GM19438 (cell line): ENCODE measurements around the gene CDK4.

Experiments
- ATAC-seq: cut with Tn5 transposase; IDR thresholded peaks from one replicate; pipeline ENCODE4 v1.9.1; 2021; ENCODE audit warnings: low read depth; ENCODE audit not compliant: unreplicated experiment

The CDK4 gene

DNA sequence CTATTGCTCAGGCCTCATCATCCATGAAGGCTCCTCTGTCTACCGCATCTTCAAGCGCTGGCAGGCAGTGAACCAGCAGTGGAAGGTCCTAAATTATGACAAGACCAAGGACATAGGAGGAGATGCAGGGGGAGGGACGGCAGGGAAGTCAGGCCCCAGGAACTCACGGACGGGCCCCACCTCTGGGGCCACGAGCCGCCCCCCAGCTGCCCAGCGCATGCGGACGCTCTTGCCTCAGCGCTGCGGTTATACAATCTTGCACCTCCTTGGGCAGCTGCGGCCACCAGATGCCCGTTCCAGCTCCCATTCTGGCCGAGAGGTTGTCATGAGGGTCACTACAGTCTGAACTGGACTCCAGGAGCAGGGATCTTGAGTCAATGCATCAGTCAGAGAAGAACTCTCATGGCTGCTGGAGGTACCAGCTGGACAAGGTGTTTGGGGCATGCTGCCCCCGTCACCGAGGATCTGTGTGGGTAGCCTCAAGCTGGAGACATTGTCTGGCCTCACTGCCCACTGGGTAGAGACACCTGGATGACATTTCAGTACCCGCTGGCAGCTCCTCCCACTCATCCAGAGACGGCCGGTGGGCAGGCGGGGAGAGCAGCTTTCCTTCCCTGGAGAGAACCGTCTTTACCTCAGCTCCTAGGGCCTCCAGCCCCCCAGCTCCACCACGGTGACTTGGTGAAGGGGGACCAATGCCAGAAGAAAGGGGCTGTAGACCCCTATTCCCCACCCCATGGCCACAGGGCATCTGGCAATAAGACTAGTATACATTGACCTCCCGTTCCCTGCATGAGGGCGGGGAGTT, 6.6 kb upstream of the CDK4 start:
- ATAC-seq: no peak

DNA sequence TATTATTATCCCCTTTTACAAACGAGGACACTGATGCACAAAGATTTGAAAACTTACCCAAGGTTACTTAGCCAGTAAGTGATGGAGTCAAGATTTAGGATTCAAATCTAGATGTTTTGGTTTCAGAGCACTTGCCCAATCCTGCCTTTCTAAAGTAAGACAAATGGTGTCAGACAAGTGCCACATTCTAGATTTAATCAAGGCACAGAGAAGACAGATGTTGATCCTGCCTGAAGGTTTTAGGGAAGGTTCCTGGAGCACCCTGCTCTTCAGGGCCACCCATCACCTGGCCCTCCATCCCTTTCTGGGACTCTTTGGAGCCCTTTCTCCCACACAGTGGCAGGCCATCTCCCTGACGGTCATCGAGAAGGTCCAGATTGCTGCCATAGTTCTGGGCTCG, 5.7 kb upstream of the CDK4 start:
- ATAC-seq: no peak

DNA sequence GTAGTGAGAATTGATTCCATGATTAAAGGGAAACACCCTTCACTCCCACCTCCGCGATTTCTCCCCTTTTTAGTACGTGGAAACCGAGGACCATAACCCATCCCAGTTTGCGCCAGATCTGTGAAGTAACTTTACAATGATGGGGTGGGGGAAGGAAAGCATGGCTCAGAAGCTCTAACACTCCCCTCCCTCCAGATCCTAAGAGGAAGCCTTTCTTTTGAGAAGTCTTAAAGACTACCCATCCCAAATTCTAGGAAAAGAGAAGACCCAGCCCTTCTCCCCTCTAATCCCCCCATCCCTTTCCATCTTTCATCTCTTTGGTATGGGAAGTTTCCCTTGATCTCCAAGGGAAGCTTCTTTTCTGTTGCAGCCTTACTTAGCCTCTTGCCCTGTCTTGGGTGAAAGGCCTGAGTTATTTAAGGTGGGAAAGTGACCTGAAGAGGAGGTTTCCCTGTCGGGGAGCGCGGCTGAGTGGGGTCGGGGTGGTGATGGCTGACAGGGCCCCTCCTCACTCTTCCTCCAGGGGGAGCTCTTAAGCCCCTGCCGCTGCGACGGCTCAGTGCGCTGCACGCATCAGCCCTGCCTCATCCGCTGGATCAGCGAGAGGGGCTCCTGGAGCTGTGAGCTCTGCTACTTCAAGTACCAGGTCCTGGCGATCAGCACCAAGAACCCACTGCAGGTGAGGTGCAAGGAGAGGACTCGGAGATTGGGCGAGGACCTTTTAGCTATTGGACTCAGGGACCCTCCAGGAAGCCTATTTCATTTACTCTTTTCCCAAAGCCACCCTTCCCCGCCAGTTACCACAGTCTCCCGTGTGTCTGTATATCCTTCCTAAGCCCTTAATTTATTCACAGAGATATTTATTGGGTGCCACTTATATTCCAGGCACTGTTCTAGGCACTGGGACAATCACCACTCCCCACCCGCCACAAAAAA, 4.6 kb upstream of the CDK4 start:
- ATAC-seq: no peak

DNA sequence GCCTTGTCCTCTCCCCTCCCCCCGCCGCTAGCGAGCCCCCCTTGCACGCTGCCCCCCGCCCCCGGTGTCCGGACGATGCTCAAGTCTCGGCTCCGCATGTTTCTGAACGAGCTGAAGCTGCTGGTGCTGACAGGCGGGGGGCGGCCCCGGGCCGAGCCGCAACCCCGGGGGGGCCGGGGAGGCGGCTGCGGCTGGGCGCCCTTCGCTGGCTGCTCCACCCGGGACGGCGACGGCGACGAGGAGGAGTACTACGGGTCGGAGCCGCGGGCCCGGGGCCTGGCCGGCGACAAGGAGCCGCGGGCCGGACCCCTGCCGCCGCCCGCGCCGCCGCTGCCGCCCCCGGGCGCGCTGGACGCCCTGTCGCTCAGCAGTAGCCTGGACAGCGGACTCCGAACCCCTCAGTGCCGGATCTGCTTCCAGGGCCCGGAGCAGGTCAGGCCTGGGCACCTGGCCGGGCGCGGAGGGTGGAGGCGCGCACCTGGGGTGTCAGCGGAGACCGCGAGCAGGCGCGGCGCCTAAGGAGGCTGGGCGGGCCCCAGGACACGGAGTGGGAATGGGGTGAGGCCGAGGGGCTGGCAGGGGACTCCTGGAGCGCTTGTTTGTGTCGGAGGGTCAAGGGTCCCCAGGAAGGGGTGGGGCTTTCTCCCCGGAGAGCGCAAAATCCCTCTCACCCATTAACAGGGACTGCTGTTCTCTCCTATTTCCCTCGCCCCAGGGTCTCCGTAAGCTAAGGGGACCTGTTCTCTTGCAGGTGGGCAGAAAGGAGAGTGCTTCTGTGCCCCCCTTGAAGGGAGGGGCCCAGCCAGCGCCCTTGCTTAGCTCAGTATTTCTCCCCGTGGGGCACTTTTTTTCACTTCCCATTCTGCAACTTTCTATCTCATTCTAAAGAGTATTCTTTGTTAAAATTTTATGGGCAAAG, 3.6 kb upstream of the CDK4 start:
- ATAC-seq: no peak

DNA sequence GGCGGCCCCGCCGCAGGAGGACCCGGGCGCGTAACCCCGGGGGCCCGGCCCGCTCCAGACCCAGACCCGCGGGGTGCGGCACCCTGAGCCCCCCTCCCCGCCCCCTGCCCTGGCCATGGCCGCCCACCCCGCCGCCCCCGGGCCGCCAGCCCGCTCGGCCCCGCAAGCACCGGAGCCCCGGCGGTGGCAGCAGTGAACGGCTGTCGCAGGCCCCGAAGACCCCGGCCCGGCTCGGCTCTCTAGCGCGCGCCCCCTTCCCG, 3.0 kb upstream of the CDK4 start:
- ATAC-seq: no peak

DNA sequence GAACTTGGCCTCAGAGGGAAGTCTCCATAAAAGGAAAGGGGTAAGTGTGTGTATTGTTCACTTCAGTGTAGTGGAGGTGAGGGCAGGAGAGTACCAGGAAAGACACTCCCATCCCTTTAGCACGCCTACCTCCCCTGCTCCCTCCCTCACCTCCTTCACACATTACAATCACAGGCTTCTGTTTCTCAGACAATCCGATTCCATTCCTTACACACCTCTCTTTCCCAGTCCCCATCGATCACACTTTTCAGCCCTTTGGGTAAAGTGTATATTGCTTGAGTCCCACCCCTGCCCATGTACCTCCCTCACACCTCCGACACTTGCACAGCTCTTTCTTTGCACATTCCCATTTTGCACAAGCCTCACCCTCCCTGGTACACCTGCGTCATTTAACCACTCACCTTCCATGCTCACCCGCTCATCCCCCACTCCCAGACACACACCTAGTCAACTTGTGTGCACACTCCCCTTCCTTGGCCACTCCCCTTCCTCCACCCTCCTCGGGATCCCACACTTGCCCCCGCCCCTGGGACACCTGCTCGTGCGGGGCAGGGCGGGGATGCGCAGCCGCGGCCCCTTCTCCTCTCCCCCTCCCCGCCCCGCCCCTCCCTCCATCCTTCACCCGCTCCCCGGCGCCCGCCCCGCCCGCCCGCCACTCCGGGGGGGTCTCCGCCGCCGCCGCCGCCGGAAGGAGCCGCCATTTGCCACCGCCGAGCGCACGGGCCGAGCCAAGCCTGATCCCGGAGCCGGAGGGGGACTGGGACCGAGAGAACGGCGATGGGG, 2.5 kb upstream of the CDK4 start, which contains the start of gene MARCHF9:
MARCHF9 (plus strand) TSS at position 693 of the 783 bp plus-strand sequence. CDS start 426 bp downstream, outside the sequence.
- ATAC-seq: peak; percentile 37

DNA sequence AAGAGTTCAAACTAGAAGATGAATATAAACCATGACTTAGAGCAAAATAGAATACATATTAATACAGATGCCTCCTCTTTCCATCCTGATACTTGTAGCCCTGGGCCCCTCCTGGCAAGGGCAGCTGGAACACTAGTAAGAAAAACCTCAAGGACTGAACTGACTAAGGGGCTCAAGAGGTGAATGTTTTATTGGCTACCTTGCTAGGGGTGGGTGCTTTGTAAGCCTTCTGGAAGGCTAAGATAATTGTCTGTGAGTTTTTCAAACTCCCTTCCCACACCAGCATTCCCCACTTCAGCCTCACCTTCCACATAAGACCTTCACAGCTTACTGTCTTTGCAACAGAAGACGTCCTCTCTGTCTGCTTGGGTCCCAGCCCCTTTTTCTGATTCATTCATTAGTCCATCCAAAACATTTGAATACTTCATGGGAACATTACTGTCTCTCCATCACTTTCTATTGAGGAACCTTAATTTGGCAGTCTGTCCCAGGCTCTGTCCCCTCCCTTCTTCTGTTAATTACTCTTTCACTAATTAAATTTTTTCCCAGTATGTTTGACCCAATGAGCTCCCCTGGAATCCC, 1.7 kb upstream of the CDK4 start:
- ATAC-seq: no peak

DNA sequence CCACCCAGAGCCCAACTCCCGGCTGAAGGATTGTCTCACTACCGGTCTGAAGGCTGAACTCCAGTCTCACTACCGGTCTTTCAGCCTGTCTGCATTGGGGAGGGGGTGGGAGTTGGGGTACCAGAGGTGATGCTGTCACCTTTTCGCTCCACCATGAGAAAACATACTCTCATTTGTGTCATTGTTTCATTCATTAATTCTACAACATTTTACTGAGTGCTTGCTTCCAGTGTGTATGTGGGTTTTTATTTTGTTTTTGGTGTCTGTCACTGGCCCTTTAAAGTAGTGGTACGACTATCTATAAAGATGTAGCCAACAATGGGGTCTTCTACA, 524 bp upstream of the CDK4 start:
- ATAC-seq: no peak

DNA sequence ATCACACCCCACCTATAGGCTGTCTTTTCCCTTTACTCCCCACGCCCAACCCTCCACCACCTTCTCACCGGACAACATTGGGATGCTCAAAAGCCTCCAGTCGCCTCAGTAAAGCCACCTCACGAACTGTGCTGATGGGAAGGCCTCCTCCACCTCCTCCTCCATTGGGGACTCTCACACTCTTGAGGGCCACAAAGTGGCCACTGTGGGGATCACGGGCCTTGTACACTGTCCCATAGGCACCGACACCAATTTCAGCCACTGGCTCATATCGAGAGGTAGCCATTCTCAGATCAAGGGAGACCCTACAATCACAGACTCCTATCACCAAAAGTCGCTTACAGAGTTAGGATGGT, 700 bp downstream of the CDK4 start:
- no peak for ATAC-seq

DNA sequence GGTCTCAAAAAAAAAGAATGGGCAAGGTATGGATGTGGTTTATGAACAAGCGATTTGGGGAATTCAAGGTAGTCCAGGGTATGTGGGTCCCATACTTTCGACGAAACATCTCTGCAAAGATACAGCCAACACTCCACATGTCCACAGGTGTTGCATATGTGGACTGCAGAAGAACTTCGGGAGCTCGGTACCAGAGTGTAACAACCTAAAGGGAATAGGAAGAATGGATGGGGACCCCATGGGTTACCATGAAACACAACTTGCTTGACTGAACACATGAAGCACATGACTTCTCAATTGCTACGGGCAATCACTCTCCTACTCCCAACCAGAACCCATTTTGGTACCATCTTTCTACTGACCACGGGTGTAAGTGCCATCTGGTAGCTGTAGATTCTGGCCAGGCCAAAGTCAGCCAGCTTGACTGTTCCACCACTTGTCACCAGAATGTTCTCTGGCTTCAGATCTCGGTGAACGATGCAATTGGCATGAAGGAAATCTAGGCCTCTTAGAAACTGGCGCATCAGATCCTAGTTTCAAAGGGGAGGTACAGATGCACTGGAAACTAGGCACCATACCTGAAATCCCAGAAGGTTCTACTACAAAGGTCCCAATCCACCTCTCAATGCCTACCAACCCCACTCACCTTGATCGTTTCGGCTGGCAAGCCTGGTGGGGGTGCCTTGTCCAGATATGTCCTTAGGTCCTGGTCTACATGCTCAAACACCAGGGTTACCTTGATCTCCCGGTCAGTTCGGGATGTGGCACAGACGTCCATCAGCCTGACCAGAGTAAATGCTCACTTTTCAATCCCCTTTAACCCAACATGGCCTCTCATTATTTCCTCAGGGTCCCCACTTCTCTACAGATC, 1.3 kb downstream of the CDK4 start:
- ATAC-seq: no peak

DNA sequence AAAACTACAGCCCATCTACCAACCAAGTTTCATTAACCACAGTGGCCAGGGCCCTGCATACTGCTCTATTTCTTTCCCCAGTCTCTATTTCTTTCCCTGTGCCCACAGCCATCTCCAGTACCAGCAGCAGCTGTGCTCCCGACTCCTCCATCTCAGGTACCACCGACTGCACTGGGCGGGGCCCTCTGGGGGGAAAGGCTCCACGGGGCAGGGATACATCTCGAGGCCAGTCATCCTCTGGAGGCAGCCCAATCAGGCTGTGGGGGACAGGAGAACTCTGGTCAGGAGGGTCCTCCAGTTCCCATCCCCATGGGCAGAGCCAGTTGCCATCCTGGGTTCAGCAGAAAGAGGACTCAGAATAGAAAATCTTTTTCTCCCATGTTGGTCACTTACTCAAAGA, 3.0 kb downstream of the CDK4 start:
- ATAC-seq: no peak

DNA sequence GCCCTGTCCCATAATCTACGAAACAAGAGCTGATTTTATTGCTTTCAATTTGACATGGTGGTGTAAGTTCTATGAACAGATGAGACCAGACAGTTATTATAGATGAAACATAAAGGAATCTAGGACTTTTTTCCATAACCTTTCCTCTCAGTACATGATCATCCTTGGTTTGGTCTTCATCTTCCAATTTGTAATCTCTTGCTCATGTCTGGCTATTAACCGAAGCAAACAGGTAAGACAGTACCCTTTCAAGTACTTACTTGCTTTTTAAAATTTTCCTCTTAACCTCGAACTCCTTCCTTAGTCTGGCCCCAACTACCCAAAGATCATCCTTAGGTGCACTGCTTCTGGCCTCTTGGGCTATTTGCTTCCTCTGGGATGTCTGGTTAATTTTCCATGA, 6.1 kb downstream of the CDK4 start:
- ATAC-seq: no peak

DNA sequence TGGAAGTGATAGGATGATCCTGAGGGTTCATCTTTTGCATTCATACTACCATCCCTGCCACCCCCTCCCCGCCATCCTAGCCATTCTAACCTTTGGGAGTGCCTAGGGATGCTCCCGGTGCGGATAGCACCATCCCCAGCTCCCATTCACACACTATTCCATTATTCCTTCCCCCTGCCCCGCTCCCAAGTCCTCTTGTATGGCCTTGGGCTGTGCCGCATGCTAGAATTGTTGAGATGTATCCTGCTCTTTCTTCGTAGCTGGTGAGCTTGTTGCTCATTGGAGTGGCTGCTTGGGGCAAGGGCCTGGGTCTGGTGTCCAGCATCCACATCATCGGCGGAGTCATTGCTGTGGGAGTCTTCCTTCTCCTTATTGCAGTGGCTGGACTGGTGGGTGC, 6.6 kb downstream of the CDK4 start:
- no peak for ATAC-seq

DNA sequence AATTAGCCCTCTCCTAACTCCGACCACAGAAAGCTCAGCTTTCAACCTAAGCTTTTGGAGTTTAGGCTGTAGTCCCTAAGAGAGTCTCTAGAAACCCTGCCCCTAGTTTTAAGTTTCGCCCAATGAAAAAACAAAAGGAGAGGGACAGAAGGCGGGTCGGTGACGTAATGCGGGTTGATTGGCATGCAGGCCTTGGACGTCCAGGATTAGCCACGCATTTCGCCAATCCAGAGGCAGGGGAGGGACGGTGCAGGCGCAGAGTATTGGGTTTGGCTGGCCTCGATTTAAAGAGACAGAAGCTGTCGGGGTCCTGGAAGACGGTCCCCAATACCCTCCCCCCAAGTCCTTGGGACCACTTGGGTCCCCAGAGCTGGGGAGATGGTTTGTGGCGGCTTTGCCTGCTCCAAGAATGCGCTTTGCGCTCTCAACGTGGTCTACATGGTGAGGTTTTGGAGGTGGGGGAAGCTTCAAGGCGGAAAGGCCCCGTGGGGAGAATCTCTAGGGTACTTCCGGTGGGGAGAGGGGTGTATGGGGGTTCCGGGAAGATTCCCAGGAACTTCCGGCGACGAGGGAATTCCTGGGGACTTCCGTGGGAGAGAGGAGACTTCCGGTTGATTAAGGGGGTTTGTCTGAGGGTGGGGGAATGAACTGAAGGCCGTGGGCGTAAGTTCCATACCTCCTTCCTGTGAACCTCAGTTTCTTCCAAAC, 7.2 kb downstream of the CDK4 start, which contains the start of gene TSPAN31:
TSPAN31 (plus strand) TSS at position 263 of the 708 bp plus-strand sequence; CDS start at position 379, 116 bp downstream.
- ATAC-seq: peak; percentile 85

DNA sequence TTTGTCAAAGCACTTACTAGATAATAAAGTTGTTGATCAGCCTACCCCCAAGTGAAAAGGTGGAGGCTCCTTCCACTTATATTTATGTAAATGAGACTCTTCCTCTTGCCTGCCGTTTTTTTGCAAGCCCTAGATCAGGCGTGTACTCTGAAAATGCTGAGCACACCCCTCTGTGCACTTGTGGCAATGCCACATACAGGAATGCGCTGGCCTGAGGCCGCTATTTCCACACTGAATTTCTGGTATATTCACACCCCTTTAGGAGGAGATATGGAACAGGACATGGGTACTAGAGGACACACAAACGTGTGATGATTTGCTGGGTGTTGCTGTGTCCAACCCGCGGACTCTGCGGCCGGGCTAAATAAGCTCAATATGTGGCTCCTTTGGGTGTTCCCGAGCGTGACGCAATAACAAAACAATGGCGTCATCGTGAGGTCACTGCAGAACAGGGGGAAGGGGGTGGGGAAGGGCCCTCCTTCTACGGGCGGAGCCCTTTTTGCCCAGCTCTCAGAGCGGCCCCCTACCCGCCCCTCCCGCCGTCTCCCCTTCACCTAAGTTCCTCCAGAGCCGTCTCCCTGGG, 7.8 kb downstream of the CDK4 start:
- ATAC-seq: peak; percentile 32

DNA sequence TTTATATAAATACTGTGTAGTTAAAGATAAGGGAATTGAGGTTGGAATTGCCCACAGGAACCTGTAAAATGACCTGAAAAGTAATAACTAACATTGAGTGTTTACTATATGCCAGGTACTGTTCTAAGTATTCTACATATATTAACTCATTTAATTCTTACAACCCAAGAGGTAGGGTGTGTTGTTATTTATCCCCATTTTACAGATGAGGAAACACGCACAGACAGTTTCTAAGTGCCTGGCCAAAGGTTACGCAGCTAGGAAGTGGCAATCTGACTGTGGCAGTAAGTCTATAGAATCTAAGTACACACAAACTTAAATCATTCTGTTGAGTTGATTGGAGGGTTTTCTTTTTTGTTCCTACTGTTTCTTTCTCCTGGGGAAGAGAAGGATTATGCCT, 8.3 kb downstream of the CDK4 start:
- ATAC-seq: no peak

DNA sequence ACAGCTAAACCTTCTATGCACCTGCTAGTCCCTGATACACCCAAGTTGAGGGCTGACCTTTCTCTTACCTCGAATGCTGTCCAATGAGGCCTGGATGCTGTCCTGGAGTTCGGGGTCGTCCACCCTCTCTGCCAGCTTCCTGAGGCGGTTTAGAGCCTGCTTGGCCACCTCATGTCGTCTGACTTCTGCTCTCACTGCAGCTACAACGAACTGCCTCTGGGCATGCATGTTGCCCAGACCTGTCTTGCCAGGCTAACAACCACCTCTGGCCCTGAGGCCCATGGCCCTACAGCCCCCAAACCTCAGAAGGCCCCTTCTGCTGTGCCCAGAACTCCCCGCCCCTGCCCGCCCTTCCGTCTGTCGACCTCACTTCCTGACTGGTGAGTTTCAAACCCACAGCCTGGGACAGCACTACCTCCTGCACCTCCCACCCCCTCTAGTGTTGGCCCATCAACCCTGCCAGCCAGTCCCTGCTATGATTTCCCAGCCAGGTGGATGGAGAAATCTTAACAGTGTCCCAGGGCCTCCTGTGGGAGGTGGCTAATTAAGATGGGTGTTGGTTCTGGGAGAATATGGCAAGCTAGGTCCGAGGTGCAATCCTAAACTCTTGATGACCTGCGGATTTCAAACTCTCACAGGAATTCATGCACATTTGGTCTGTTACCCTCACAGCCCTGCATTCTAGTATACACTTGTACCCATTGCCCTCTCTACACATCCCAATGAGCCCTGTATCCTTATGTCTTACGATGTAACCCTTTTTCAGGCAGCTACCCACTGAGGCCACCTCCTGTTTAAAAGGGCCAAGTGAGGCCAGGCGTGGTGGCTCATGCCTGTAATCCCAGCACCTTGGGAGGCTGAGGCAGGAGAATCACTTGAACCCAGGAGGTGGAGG, 10.0 kb downstream of the CDK4 start:
- peak; percentile 45 for ATAC-seq
